CD4-positive, alpha-beta memory T cell (primary cell): ENCODE data around the gene TEDC2. TPM values are rescaled to one million over a fixed set of nuclear protein-coding genes. Genes with fewer than 3 reads are reported as not detected.

Source experiments
- CTCF ChIA-PET: fragments of 350-600 bp; sonication (Branson Sonifier 250); formaldehyde crosslinking; loops from one replicate; lab custom pipeline; 2021; ENCODE audit warnings: inconsistent platforms; ENCODE audit not compliant: partially characterized antibody; lab: Charles Lee
- POLR2A ChIA-PET: fragments of 350-600 bp; sonication (Branson Sonifier 250); formaldehyde crosslinking; loops from one replicate; lab custom pipeline; 2021; ENCODE audit not compliant: partially characterized antibody; lab: Charles Lee
- DNase-seq, 5 donors: peaks; one replicate each; pipeline versions ENCODE4 v3.0.0 to v3.0.0-alpha.2; 2020 to 2022; ENCODE audit warnings: mixed read lengths in 1 of 5
- H3K27ac ChIP-seq: one replicate; pipeline ENCODE4 v1.7.0; 2013; ENCODE audit warnings: low read depth, low read length
- H3K27me3 ChIP-seq: 2 replicates; pipeline ENCODE4 v1.7.0; 2013; ENCODE audit warnings: mild to moderate bottlenecking, low read length, moderate library complexity; ENCODE audit not compliant: insufficient read depth
- H3K36me3 ChIP-seq: 2 replicates; pipeline ENCODE4 v1.7.0; 2013; ENCODE audit warnings: mild to moderate bottlenecking, low read length, moderate library complexity; ENCODE audit not compliant: insufficient read depth
- H3K4me1 ChIP-seq: 2 replicates; pipeline ENCODE4 v1.7.0; 2013; ENCODE audit warnings: mild to moderate bottlenecking, low read length, moderate library complexity; ENCODE audit not compliant: insufficient read depth
- H3K4me3 ChIP-seq, 2 donors: one replicate each; pipeline ENCODE4 v1.7.0; 2013; ENCODE audit warnings: low read length in 2 of 2, mild to moderate bottlenecking in 1 of 2
- H3K9me3 ChIP-seq, 2 donors: one replicate each; pipeline ENCODE4 v1.7.0; 2013; ENCODE audit warnings: low read length in 2 of 2, control low read depth in 1 of 2; ENCODE audit not compliant: control insufficient read depth in 1 of 2
- H3K27ac Mint-ChIP-seq, 7 donors: one replicate each; pipeline ENCODE4 v1.8.0; 2020 to 2021; ENCODE audit warnings: mixed read lengths in 7 of 7, mild to moderate bottlenecking in 6 of 7, inconsistent platforms in 3 of 7, moderate library complexity in 3 of 7
- H3K27me3 Mint-ChIP-seq, 2 donors: one replicate each; pipeline ENCODE4 v1.8.0; 2020 to 2021; ENCODE audit warnings: mixed read lengths in 2 of 2
- H3K36me3 Mint-ChIP-seq, 2 donors: one replicate each; pipeline ENCODE4 v1.8.0; 2020 to 2021; ENCODE audit warnings: mixed read lengths in 2 of 2, inconsistent platforms in 1 of 2, mild to moderate bottlenecking in 1 of 2
- H3K4me1 Mint-ChIP-seq, 4 donors: one replicate each; pipeline ENCODE4 v1.8.0; 2020 to 2021; ENCODE audit warnings: mixed read lengths in 4 of 4, mild to moderate bottlenecking in 1 of 4
- H3K4me3 Mint-ChIP-seq, 8 donors: one replicate each; pipeline ENCODE4 v1.8.0; 2020 to 2021; ENCODE audit warnings: mixed read lengths in 8 of 8, mild to moderate bottlenecking in 7 of 8, moderate library complexity in 6 of 8, inconsistent platforms in 3 of 8
- H3K9me3 Mint-ChIP-seq, 8 donors: one replicate each; pipeline ENCODE4 v1.8.0; 2020 to 2021; ENCODE audit warnings: mixed read lengths in 8 of 8, mild to moderate bottlenecking in 5 of 8, inconsistent platforms in 3 of 8, moderate library complexity in 1 of 8
- intact Hi-C: fragments of 100-400 bp; cut with micrococcal nuclease; formaldehyde crosslinking; loops from one replicate; pipeline ENCODE4 v1.15.1; 2023
- polyA plus RNA-seq, 2 donors: library from polyadenylated mRNA; unstranded; fragments of 300-500 nt; fragmentation: Illumina TruSeq; gene quantifications; one replicate each; pipeline ENCODE4 v1.2.3, GENCODE V29; 2021
- total RNA-seq, 2 experiments: library from RNA; stranded (reverse); gene quantifications; one replicate each; pipeline ENCODE4 v1.2.3, GENCODE V29; 2021

The TEDC2 gene
- total and polyA plus RNA-seq, 4 experiments from 2014 or later: 0.44 to 0.55 (median 0.44) TPM; not detected in 1

GRCh38 chr16:2425825-2426430, 34.0 kb upstream of the TEDC2 start:
- intact Hi-C loops: no loop called here
- H3K4me3 ChIP-seq: no peak overlapping the region

DNA sequence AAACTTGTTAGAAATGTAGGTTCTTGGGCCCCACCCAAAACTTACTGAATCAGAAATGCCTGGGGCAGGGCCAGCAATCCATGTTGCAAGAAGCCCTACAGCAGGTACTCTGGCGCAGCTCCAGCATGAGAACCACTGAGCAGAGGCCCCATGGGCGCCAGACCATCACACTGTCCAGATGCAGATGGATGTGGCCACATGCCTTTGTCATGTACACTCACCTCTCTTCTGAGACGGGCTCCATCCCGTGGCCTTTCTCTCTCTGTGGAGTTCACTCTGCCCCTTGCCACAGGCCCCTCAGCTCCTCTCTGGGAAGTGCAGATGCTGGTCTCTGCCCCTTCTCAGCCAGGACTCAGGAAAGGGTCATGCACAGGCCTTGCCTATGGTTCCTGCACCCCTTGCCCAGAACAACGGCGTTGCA, 33.0 kb upstream of the TEDC2 start:
- no peak overlapping the region for H3K4me3 ChIP-seq
- peak overlapping the region in 1 of 7 donors; percentile 61 for H3K27ac Mint-ChIP-seq
- ChIA-PET POLR2A (no interaction called here), CTCF (interaction anchor here (1.1 to 1.4 kb wide), 2 partner anchors 74 to 232 kb away, joined by 3 to 4 read pairs; no protein-coding TSS in a partner anchor)
- H3K27me3 Mint-ChIP-seq: no peaks in the 10 kb centered on the region
- peaks cover 0 to 7% of the 10 kb centered on the region in 2 donors for H3K36me3 Mint-ChIP-seq
- DNase-seq: no peak
- no peaks in the 10 kb centered on the region for H3K27me3 ChIP-seq
- no peaks in the 10 kb centered on the region for H3K9me3 ChIP-seq
- intact Hi-C loops: no loop called here
- no peak overlapping the region for H3K27ac ChIP-seq
- peak overlapping the region in 3 of 8 donors; percentile 22 to 85 (median 36) for H3K4me3 Mint-ChIP-seq
- no peaks in the 10 kb centered on the region for H3K36me3 ChIP-seq
- peaks cover 16 to 29% (median 20%) of the 10 kb centered on the region in 4 donors for H3K4me1 Mint-ChIP-seq
- peaks cover 20% of the 10 kb centered on the region for H3K4me1 ChIP-seq
- H3K9me3 Mint-ChIP-seq: no peaks in the 10 kb centered on the region

More at GRCh38 chr16:2425825-2426430, 34.0 kb upstream of the TEDC2 start:
- CTCF ChIA-PET: interaction anchor here (1.4 kb wide), 1 partner anchor 75 kb away, joined by 4 read pairs; no protein-coding TSS in a partner anchor
- Histone ChIP-seq H3K27me3 (no peaks in the 10 kb centered on the region), H3K9me3 (no peaks in the 10 kb centered on the region), H3K4me1 (peaks cover 20% of the 10 kb centered on the region), H3K27ac (no peak overlapping the region), H3K36me3 (no peaks in the 10 kb centered on the region)
- no peaks in the 10 kb centered on the region for H3K9me3 Mint-ChIP-seq
- peaks cover 16 to 27% (median 19%) of the 10 kb centered on the region in 4 donors for H3K4me1 Mint-ChIP-seq
- H3K4me3 Mint-ChIP-seq: peak overlapping the region in 2 of 8 donors; percentile 15 to 46
- POLR2A ChIA-PET: no interaction called here
- H3K27me3 Mint-ChIP-seq: no peaks in the 10 kb centered on the region
- peak overlapping the region in 1 of 7 donors; percentile 9 for H3K27ac Mint-ChIP-seq
- peaks cover 0 to 7% of the 10 kb centered on the region in 2 donors for H3K36me3 Mint-ChIP-seq
- DNase-seq: no peak

GRCh38 chr16:2427526-2427925, 32.4 kb upstream of the TEDC2 start:
- no peak overlapping the region for H3K27ac ChIP-seq
- H3K9me3 Mint-ChIP-seq: no peaks in the 10 kb centered on the region

DNA sequence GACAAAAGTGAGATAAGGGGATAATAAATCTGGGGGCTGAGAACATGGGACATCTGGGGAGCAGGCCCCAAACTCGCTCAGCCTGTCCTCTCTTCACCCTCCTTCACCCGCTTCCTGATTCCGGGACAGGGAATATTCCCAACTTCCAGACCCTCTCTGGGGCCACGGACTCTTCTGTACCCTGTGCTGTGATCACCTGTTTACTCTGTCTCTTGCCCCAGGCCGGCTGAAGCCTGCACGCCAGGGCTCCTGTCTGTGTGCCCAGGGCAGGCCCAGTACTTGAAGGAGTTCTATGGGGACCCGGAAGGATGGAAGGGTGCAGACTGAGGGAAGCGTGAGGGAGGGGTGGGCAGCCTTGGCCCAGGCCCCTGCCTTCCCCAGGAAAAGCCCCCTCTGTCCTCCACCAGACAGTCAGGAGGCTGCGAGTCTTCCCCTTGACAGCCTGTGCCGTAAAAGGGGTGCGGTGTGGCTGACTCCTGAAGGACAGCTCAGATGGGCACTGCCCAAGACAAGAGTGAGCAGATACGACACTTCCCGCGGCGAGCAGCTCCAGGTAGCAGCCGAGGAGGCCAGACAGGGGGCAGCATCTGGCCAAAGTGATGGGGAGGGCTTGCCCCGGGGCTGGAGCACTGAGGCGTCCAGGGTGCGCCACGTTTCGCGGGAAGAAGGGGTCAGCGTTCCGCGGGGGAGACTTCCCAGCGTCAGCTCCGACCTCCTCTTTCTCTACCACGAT, 31.7 kb upstream of the TEDC2 start:
- Histone ChIP-seq H3K27ac (peak overlapping the region; percentile 52), H3K27me3 (no peaks in the 10 kb centered on the region), H3K4me1 (peaks cover 20% of the 10 kb centered on the region), H3K9me3 (no peaks in the 10 kb centered on the region), H3K36me3 (peaks cover 11% of the 10 kb centered on the region), H3K4me3 (peak overlapping the region; percentile 36 to 76)
- H3K4me3 Mint-ChIP-seq: peak overlapping the region; percentile 86 to 93 (median 88)
- no peaks in the 10 kb centered on the region for H3K27me3 Mint-ChIP-seq
- H3K36me3 Mint-ChIP-seq: peaks cover 3 to 12% of the 10 kb centered on the region in 2 donors
- H3K9me3 Mint-ChIP-seq: no peaks in the 10 kb centered on the region
- peaks cover 14 to 27% (median 18%) of the 10 kb centered on the region in 4 donors for H3K4me1 Mint-ChIP-seq
- intact Hi-C loops: no loop called here
- ChIA-PET CTCF (interaction anchor here (0.6 to 2.5 kb wide), 3 partner anchors 15 to 234 kb away, joined by 3 to 9 read pairs (median 3); no protein-coding TSS in a partner anchor), POLR2A (interaction anchor here (1.4 to 2.3 kb wide), 2 partner anchors 88 to 103 kb away, joined by 3 to 6 read pairs; partner anchors contain the start of genes ABCA3 and CEMP1)
- H3K27ac Mint-ChIP-seq: peak overlapping the region in 6 of 7 donors; percentile 72 to 91 (median 82)
- no peak for DNase-seq

More at GRCh38 chr16:2427526-2427925, 32.4 kb upstream of the TEDC2 start:
- Mint-ChIP-seq H3K27ac (peak overlapping the region in 5 of 7 donors; percentile 29 to 86 (median 67)), H3K4me3 (peak overlapping the region; percentile 58 to 92 (median 83)), H3K27me3 (no peaks in the 10 kb centered on the region), H3K4me1 (peaks cover 16 to 29% (median 20%) of the 10 kb centered on the region in 4 donors), H3K36me3 (peaks cover 0 to 9% of the 10 kb centered on the region in 2 donors)
- H3K4me1 ChIP-seq: peaks cover 20% of the 10 kb centered on the region
- POLR2A ChIA-PET: no interaction called here
- no peak for DNase-seq
- intact Hi-C loops: no loop called here
- H3K9me3 ChIP-seq: no peaks in the 10 kb centered on the region
- CTCF ChIA-PET: interaction anchor here (0.6 to 1.4 kb wide), 3 partner anchors 14 to 233 kb away, joined by 3 to 4 read pairs (median 3); no protein-coding TSS in a partner anchor
- H3K4me3 ChIP-seq: no peak overlapping the region
- peaks cover 4% of the 10 kb centered on the region for H3K36me3 ChIP-seq
- H3K27me3 ChIP-seq: no peaks in the 10 kb centered on the region

DNA sequence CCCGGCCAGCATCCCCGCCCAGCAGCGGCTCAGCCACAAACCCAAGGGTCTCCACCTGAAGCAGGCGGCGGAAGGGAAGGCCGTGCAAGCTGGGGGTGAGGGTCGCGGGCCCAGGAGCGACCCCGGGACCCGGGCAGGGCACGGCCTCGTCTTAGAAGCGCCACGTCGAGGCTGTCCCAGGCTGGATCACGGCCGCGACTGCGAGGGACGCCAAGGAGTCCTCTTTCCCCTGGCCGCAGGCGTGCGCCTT, 31.2 kb upstream of the TEDC2 start:
- POLR2A ChIA-PET: interaction anchor here (1.4 to 2.4 kb wide), 3 partner anchors 46 to 103 kb away, joined by 3 to 8 read pairs (median 6); partner anchors contain the start of genes ABCA3, CEMP1 and TBC1D24
- Mint-ChIP-seq H3K36me3 (peaks cover 7 to 13% of the 10 kb centered on the region in 2 donors), H3K4me3 (peak overlapping the region; percentile 86 to 93 (median 88)), H3K27ac (peak overlapping the region in 3 of 7 donors; percentile 83 to 91 (median 86)), H3K4me1 (peaks cover 14 to 25% (median 16%) of the 10 kb centered on the region in 4 donors), H3K27me3 (no peaks in the 10 kb centered on the region), H3K9me3 (no peaks in the 10 kb centered on the region)
- DNase-seq: no peak
- Histone ChIP-seq H3K27me3 (no peaks in the 10 kb centered on the region), H3K36me3 (peaks cover 11% of the 10 kb centered on the region), H3K4me3 (peak overlapping the region; percentile 36 to 76), H3K4me1 (peaks cover 20% of the 10 kb centered on the region), H3K27ac (peak overlapping the region; percentile 52), H3K9me3 (no peaks in the 10 kb centered on the region)
- CTCF ChIA-PET: interaction anchor here (0.7 to 2.5 kb wide), 2 partner anchors 73 to 234 kb away, joined by 3 to 9 read pairs; no protein-coding TSS in a partner anchor
- intact Hi-C loops: loop anchor here (1.0 kb wide), 5 partner anchors 32 to 160 kb away; partner anchors contain the start of genes ATP6V0C, RNPS1 and TEDC2

GRCh38 chr16:2429034-2429770, 30.7 kb upstream of the TEDC2 start, which contains the start of gene CCNF:
TSS of gene CCNF (plus strand) at chr16:2429447. CDS start at chr16:2429482, 35 bp downstream.
- Mint-ChIP-seq H3K4me3 (peak within 1 kb of the TSS; percentile 88 to 93 (median 90)), H3K27ac (peak within 1 kb of the TSS; percentile 70 to 91 (median 85)), H3K9me3 (no peaks in the 10 kb centered on the region), H3K27me3 (no peaks in the 10 kb centered on the region), H3K36me3 (peaks cover 8 to 13% of the 10 kb centered on the region in 2 donors), H3K4me1 (peaks cover 14 to 25% (median 16%) of the 10 kb centered on the region in 4 donors)
- Histone ChIP-seq H3K36me3 (peaks cover 11% of the 10 kb centered on the region), H3K27me3 (no peaks in the 10 kb centered on the region), H3K4me1 (peaks cover 20% of the 10 kb centered on the region), H3K9me3 (no peaks in the 10 kb centered on the region), H3K4me3 (peak within 1 kb of the TSS; percentile 58 to 76), H3K27ac (peak within 1 kb of the TSS; percentile 67)
- ChIA-PET POLR2A (interaction anchor here (0.6 to 2.4 kb wide), 8 partner anchors 31 to 274 kb away, joined by 3 to 9 read pairs (median 5); partner anchors contain the start of genes ABCA3, CEMP1, KCTD5 and TBC1D24), CTCF (interaction anchor here (0.7 to 2.5 kb wide), 9 partner anchors 8 to 235 kb away, joined by 3 to 9 read pairs (median 5); partner anchors contain the start of gene TEDC2)
- DNase-seq: peak; percentile 91 to 96 (median 93)
- intact Hi-C loops: loop anchor here (1.0 kb wide), 5 partner anchors 31 to 161 kb away; partner anchors contain the start of genes ATP6V0C, RNPS1 and TEDC2
